Choroid plexus epithelial cell (primary cell): ENCODE data around the gene PRMT5.

Experiments used
- DNase-seq: peaks from one replicate; pipeline ENCODE4 v3.0.0-alpha.2; 2010; ENCODE audit warnings: low read depth
- H3K4me3 ChIP-seq: 2 replicates; pipeline ENCODE4 v1.5.1; 2011; ENCODE audit warnings: low read depth, mild to moderate bottlenecking, control low read depth, low read length, moderate library complexity
- CTCF ChIP-seq: conservative IDR thresholded peaks from 2 replicates; pipeline ENCODE4 v1.5.1; 2011; ENCODE audit warnings: low read depth, mild to moderate bottlenecking, control low read depth, inconsistent platforms, low read length, moderate library complexity

The PRMT5 gene

GRCh38 chr14:22906073-22906472 lies 23.1 kb downstream of the PRMT5 start:
- no peak for DNase-seq
- TF ChIP-seq CTCF, result no peak

GRCh38 chr14:22905627-22906026 lies 23.5 kb downstream of the PRMT5 start:
- H3K4me3 ChIP-seq, result no peak overlapping the region
- no peak for TF ChIP-seq CTCF
- DNase-seq, result no peak

More at GRCh38 chr14:22906073-22906472, 23.1 kb downstream of the PRMT5 start:
- H3K4me3 ChIP-seq, result no peak overlapping the region

- no peak for DNase-seq
- TF ChIP-seq CTCF, result no peak
- H3K4me3 ChIP-seq, result no peak overlapping the region
These were observed 25.5 kb downstream of the PRMT5 start for GRCh38 chr14:22903742-22904087.

GRCh38 chr14:22901799-22902198 lies 27.4 kb downstream of the PRMT5 start:
- TF ChIP-seq CTCF, result no peak
- H3K4me3 ChIP-seq, result no peak overlapping the region
- no peak for DNase-seq

GRCh38 chr14:22900081-22900799 lies 28.9 kb downstream of the PRMT5 start:
- DNase-seq, result peak; percentile 87
- H3K4me3 ChIP-seq, result no peak overlapping the region
- peak; percentile 75 for TF ChIP-seq CTCF

- H3K4me3 ChIP-seq, result no peak overlapping the region
- no peak for TF ChIP-seq CTCF
- peak; percentile 78 for DNase-seq
These were observed 30.7 kb downstream of the PRMT5 start for GRCh38 chr14:22898302-22899090.
